HepG2 (cell line): ENCODE data around the gene SLC35B2. TPM values are rescaled to one million over a fixed set of nuclear protein-coding genes. Genes with fewer than 3 reads are reported as not detected.
A peak's percentile ranks its signal among the peaks of the same experiment; 100 is the strongest.

Source experiments
- ARID4A ChIP-seq: sonication (generic); formaldehyde crosslinking; IDR thresholded peaks from 2 replicates; pipeline ENCODE4 v1.5.0; 2020; ENCODE audit warnings: mild to moderate bottlenecking, missing genetic modification reagents, borderline replicate concordance
- BRCA1 ChIP-seq: sonication (generic); formaldehyde crosslinking; IDR thresholded peaks from 2 replicates; pipeline ENCODE4 v1.4.0; 2020; ENCODE audit warnings: missing genetic modification reagents
- CBX2 ChIP-seq, 2 experiments: fragments of 200-600 bp in 1 of 2; sonication (generic); formaldehyde crosslinking in 1 of 2; IDR thresholded peaks; 2 replicates each; pipeline versions ENCODE4 v1.7.0 to v1.8.1; 2018 to 2022; ENCODE audit warnings: low read depth in 2 of 2, low read length in 1 of 2, mild to moderate bottlenecking in 1 of 2, missing genetic modification reagents in 1 of 2
- FOSL1 ChIP-seq: sonication (generic); formaldehyde crosslinking; IDR thresholded peaks from 2 replicates; pipeline ENCODE4 v1.9.0; 2021; ENCODE audit warnings: missing genetic modification reagents, borderline replicate concordance
- FOXJ3 ChIP-seq: sonication (generic); formaldehyde crosslinking; IDR thresholded peaks from 2 replicates; pipeline ENCODE4 v1.4.0; 2020; ENCODE audit warnings: missing genetic modification reagents, mild to moderate bottlenecking, borderline replicate concordance
- FOXO1 ChIP-seq: sonication (generic); formaldehyde crosslinking; IDR thresholded peaks from 2 replicates; pipeline ENCODE4 v1.4.0; 2020; ENCODE audit warnings: missing genetic modification reagents
- ISX ChIP-seq: sonication (generic); formaldehyde crosslinking; conservative IDR thresholded peaks from 2 replicates; pipeline ENCODE4 v1.5.0; 2020; ENCODE audit warnings: missing genetic modification reagents
- MYPOP ChIP-seq: sonication (generic); formaldehyde crosslinking; IDR thresholded peaks from 2 replicates; pipeline ENCODE4 v1.8.1; 2023; ENCODE audit warnings: mild to moderate bottlenecking, moderate library complexity, missing genetic modification reagents
- NONO ChIP-seq, 2 experiments: fragments of 450-650 bp in 1 of 2; sonication (generic) in 1 of 2; formaldehyde crosslinking in 1 of 2; IDR thresholded peaks in 1 of 2; conservative IDR thresholded peaks in 1 of 2; 2 replicates each; pipeline versions ENCODE4 v1.6.1 to v1.8.0; 2017 to 2022; ENCODE audit warnings: mild to moderate bottlenecking in 1 of 2, missing genetic modification reagents in 1 of 2, moderate library complexity in 1 of 2
- PATZ1 ChIP-seq: sonication (generic); formaldehyde crosslinking; IDR thresholded peaks from 2 replicates; pipeline ENCODE4 v1.4.0; 2020; ENCODE audit warnings: missing genetic modification reagents
- RXRB ChIP-seq: IDR thresholded peaks from 2 replicates; pipeline ENCODE4 v1.6.1; 2016; ENCODE audit warnings: borderline replicate concordance, missing genetic modification reagents, missing compliant biosample characterization
- SP1 ChIP-seq, 2 experiments: fragments of 450-650 bp in 1 of 2; sonication (generic) in 1 of 2; formaldehyde crosslinking in 1 of 2; IDR thresholded peaks; 2 replicates each; pipeline versions ENCODE4 v1.4.0 to v1.6.1; 2016 to 2020; ENCODE audit warnings: missing genetic modification reagents in 1 of 2
- THYN1 ChIP-seq: sonication (generic); formaldehyde crosslinking; IDR thresholded peaks from 2 replicates; pipeline ENCODE4 v1.8.1; 2023; ENCODE audit warnings: low read depth, mild to moderate bottlenecking, moderate library complexity, missing genetic modification reagents, borderline replicate concordance
- TOE1 ChIP-seq: sonication (generic); formaldehyde crosslinking; IDR thresholded peaks from 2 replicates; pipeline ENCODE4 v1.4.0; 2020; ENCODE audit warnings: mild to moderate bottlenecking, missing genetic modification reagents
- ZNF496 ChIP-seq: sonication (generic); formaldehyde crosslinking; IDR thresholded peaks from 2 replicates; pipeline ENCODE4 v1.8.1; 2023; ENCODE audit warnings: mild to moderate bottlenecking, moderate library complexity, missing genetic modification reagents; ENCODE audit not compliant: insufficient replicate concordance
- ZNF605 ChIP-seq: sonication (generic); formaldehyde crosslinking; IDR thresholded peaks from 2 replicates; pipeline ENCODE4 v1.8.0; 2022; ENCODE audit warnings: mild to moderate bottlenecking, missing genetic modification reagents
- ZNF816 ChIP-seq: sonication (generic); formaldehyde crosslinking; IDR thresholded peaks from 2 replicates; pipeline ENCODE4 v1.8.0; 2022; ENCODE audit warnings: missing genetic modification reagents, mild to moderate bottlenecking, borderline replicate concordance
- ZSCAN31 ChIP-seq: sonication (generic); formaldehyde crosslinking; IDR thresholded peaks from 2 replicates; pipeline ENCODE4 v1.5.0; 2020; ENCODE audit warnings: low read depth, mild to moderate bottlenecking, missing genetic modification reagents
- polyA plus RNA-seq, 8 experiments: library from polyadenylated mRNA; depleted of rRNA in 3 of 8; stranded (reverse) in 7 of 8; unstranded in 1 of 8; fragments of >200 nt; fragmentation: Illumina TruSeq in 4 of 8; extraction: Trizol in 4 of 8; gene quantifications; 2 replicates each; pipeline versions ENCODE4 v1.2.1 to v1.2.3, GENCODE V29; 2011 to 2016; ENCODE audit warnings: low read depth in 4 of 8, missing spikeins in 1 of 8, mixed read lengths in 1 of 8; ENCODE audit not compliant: insufficient read depth in 1 of 8
- total RNA-seq, 5 experiments: library from RNA; depleted of rRNA; stranded (reverse); fragments of >200 nt; fragmentation: Illumina TruSeq; extraction: Trizol; gene quantifications; 2 replicates each; pipeline ENCODE4 v1.2.3, GENCODE V29; 2016; ENCODE audit warnings: low read depth in 1 of 5
- TF ChIP-seq, protein P1 (sequence below): sonication (generic); formaldehyde crosslinking; IDR thresholded peaks from 2 replicates; pipeline ENCODE4 v1.5.1; 2020; ENCODE audit warnings: missing genetic modification reagents, mild to moderate bottlenecking, borderline replicate concordance

SLC35B2 gene
- total and polyA plus RNA-seq, 2 of the 13 experiments (the other 11 are each of a cell fraction or from before 2014, with no cell fraction given), result 61.1 to 148 TPM

GRCh38 chr6:44245912-44246662 is 11.2 kb downstream of the SLC35B2 start (continued):
- TF ChIP-seq ZSCAN31, result peak; percentile 80; the same call in 1 of the 2 replicates
- 0 out of 2 replicates have a peak, but pooled peaks have one; percentile 26 for TF ChIP-seq ISX (CRISPR knock-in tag)
- no peak for TF ChIP-seq CBX2 (IDR thresholded peaks at IDR 0.05; ENCODE audit: low read depth, low read length)
- no peak; the same call in 1 of the 2 replicates for TF ChIP-seq CBX2 (CRISPR knock-in tag; IDR thresholded peaks at IDR 0.05; ENCODE audit: low read depth)
- TF ChIP-seq FOXO1 (CRISPR knock-in tag), result peak; percentile 39
- TF ChIP-seq MYPOP (CRISPR knock-in tag), result peak; percentile 83
- TF ChIP-seq PATZ1 (CRISPR knock-in tag), result peak; percentile 95
- peak; percentile 78; the same call in 1 of the 2 replicates for TF ChIP-seq THYN1 (CRISPR knock-in tag)
- TF ChIP-seq ARID4A (CRISPR knock-in tag), result peak; percentile 82
- TF ChIP-seq, protein P1, sequence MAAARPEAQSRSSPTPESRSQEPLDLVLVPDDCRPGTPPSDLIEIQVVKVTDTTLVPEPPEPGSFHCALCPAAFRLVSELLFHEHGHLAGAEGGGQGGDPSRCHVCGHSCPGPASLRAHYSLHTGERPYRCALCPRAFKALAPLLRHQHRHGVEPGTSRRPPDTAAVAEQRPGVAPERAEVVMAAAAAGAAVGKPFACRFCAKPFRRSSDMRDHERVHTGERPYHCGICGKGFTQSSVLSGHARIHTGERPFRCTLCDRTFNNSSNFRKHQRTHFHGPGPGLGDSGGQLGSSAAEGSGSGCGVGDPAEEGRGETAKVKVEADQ (CRISPR knock-in tag), result peak; percentile 98
- no peak for TF ChIP-seq SP1 (IDR thresholded peaks at IDR 0.05)
- peak; percentile 92 for TF ChIP-seq SP1 (CRISPR knock-in tag; IDR thresholded peaks at IDR 0.05)
- TF ChIP-seq TOE1, result peak; percentile 32; the same call in 1 of the 2 replicates
- TF ChIP-seq NONO (IDR thresholded peaks at IDR 0.05), result no peak
- peak; percentile 86; the same call in 1 of the 2 replicates for TF ChIP-seq NONO (CRISPR knock-in tag; conservative IDR thresholded peaks at IDR 0.05)
- TF ChIP-seq BRCA1 (CRISPR knock-in tag), result peak; percentile 25
- TF ChIP-seq RXRB, result peak; percentile 47
- TF ChIP-seq ZNF816 (CRISPR knock-in tag), result 0 out of 2 replicates have a peak, but pooled peaks have one; percentile 23
- no peak for TF ChIP-seq ZNF496 (CRISPR knock-in tag)
- TF ChIP-seq FOSL1, result no peak
- peak; percentile 97 for TF ChIP-seq ZNF605 (CRISPR knock-in tag)
- peak; percentile 61; the same call in 1 of the 2 replicates for TF ChIP-seq FOXJ3
